SU-DHL-6 (cell line): ENCODE data around the gene CTU1.

Experiments used
- CTCF ChIP-seq: fragments of 200-600 bp; sonication (generic); IDR thresholded peaks from one replicate; pipeline ENCODE4 v1.5.1; 2017; ENCODE audit warnings: antibody characterized with exemption, mild to moderate bottlenecking, low read length, moderate library complexity; ENCODE audit not compliant: insufficient read depth, poor library complexity, severe bottlenecking
- EZH2phosphoT487 ChIP-seq: fragments of 200-600 bp; sonication (generic), shearing (Covaris generic); conservative IDR thresholded peaks from 2 replicates; pipeline ENCODE4 v1.6.1; 2018; ENCODE audit warnings: mild to moderate bottlenecking, antibody characterized with exemption, low read length, moderate library complexity, mixed read lengths

DNA sequence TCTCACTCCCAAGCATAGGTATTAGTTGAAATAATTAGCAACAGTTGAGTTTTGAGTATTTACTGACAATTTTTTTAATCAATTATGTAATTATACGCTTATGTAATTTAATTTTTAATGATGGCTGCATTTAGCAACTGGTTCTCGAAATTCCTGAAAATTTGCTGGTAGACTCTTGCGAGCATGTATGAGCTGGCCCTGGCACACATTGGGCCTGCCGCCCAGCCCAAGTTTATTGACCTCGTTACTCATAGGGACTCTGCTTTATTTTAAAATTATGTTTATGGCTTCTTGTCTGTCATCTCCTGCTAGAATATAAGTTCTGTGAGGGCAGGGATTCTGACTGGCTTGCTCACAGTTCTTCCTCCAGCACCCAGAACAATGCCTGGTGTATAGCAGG is 32.2 kb downstream of the CTU1 start:
- TF ChIP-seq CTCF (no peak), EZH2phosphoT487 (no peak)
